IMR-90 (cell line): ENCODE measurements around the gene TMCO5A. TPM values are rescaled to one million over a fixed set of nuclear protein-coding genes. Genes with fewer than 3 reads are reported as not detected.

Experiments used
- ATAC-seq: fragments of 200-7000 bp; cut with Tn5 transposase; 2 replicates; pipeline ENCODE4 v1.9.1; 2020; ENCODE audit warnings: low read depth, mild to moderate bottlenecking, moderate library complexity
- BruUV-seq: library from RNA; stranded (reverse); fragments of 400-500 nt; replicated peaks from 2 replicates; lab custom pipeline; 2021; lab: Mats Ljungman, UMichigan
- CTCF ChIA-PET: fragments of 300-600 bp; formaldehyde crosslinking; extraction: SDS; loops from one replicate; lab custom pipeline; 2021; ENCODE audit warnings: antibody characterized with exemption; lab: Yijun Ruan, JAX
- POLR2A ChIA-PET: fragments of 300-600 bp; sonication (Branson Sonifier 250); formaldehyde crosslinking; loops from one replicate; lab custom pipeline; 2022; ENCODE audit warnings: antibody characterized with exemption; ENCODE audit not compliant: unreplicated experiment; lab: Charles Lee
- DNase-seq: peaks from one replicate; pipeline ENCODE4 v3.0.0; 2013
- H2AFZ ChIP-seq: replicated peaks from 2 replicates; pipeline ENCODE3; 2013; ENCODE audit warnings: low read length, mild to moderate bottlenecking; ENCODE audit not compliant: poor library complexity
- H2AK5ac ChIP-seq: 2 replicates; pipeline ENCODE4 v1.6.1; 2013; ENCODE audit warnings: low read depth, low read length, inconsistent platforms
- H2AK9ac ChIP-seq: replicated peaks from 2 replicates; pipeline ENCODE3; 2013; ENCODE audit warnings: mild to moderate bottlenecking, low read depth, low read length, moderate library complexity; ENCODE audit not compliant: poor library complexity
- H2BK120ac ChIP-seq: 2 replicates; pipeline ENCODE4 v1.6.1; 2013; ENCODE audit warnings: low read depth, low read length, inconsistent platforms
- H2BK15ac ChIP-seq: 3 replicates; pipeline ENCODE4 v1.6.1; 2013; ENCODE audit warnings: low read depth, low read length, inconsistent platforms
- H2BK20ac ChIP-seq: 2 replicates; pipeline ENCODE4 v1.6.1; 2013; ENCODE audit warnings: low read depth, mild to moderate bottlenecking, inconsistent platforms, low read length, moderate library complexity
- H2BK5ac ChIP-seq: 2 replicates; pipeline ENCODE4 v1.6.1; 2013; ENCODE audit warnings: mild to moderate bottlenecking, low read depth, low read length, inconsistent platforms; ENCODE audit not compliant: poor library complexity, severe bottlenecking
- H3K14ac ChIP-seq: replicated peaks from 2 replicates; pipeline ENCODE4 v1.6.1; 2013; ENCODE audit warnings: low read depth, low read length, inconsistent platforms
- H3K18ac ChIP-seq: 2 replicates; pipeline ENCODE4 v1.6.1; 2013; ENCODE audit warnings: low read depth, low read length, control low read depth
- H3K23ac ChIP-seq: 2 replicates; pipeline ENCODE4 v1.6.1; 2013; ENCODE audit warnings: low read depth, low read length, inconsistent platforms
- H3K27ac ChIP-seq: 2 replicates; pipeline ENCODE4 v1.5.1; 2013; ENCODE audit warnings: mild to moderate bottlenecking, control low read depth, low read length; ENCODE audit not compliant: insufficient read depth
- H3K27me3 ChIP-seq: 2 replicates; pipeline ENCODE4 v1.6.1; 2013; ENCODE audit warnings: low read length; ENCODE audit not compliant: control insufficient read depth, insufficient read depth
- H3K36me3 ChIP-seq: 2 replicates; pipeline ENCODE4 v1.6.1; 2013; ENCODE audit warnings: low read length, mixed read lengths; ENCODE audit not compliant: control insufficient read depth, insufficient read depth
- H3K4ac ChIP-seq: 2 replicates; pipeline ENCODE4 v1.6.1; 2013; ENCODE audit warnings: low read depth, low read length, inconsistent platforms
- H3K4me1 ChIP-seq: 2 replicates; pipeline ENCODE4 v1.6.1; 2013; ENCODE audit warnings: low read length, mixed read lengths; ENCODE audit not compliant: control insufficient read depth, insufficient read depth
- H3K4me2 ChIP-seq: 2 replicates; pipeline ENCODE4 v1.6.1; 2013; ENCODE audit warnings: low read depth, mild to moderate bottlenecking, control low read depth, low read length, moderate library complexity
- H3K4me3 ChIP-seq: 2 replicates; pipeline ENCODE4 v1.5.1; 2013; ENCODE audit warnings: low read depth, mild to moderate bottlenecking, control low read depth, low read length, moderate library complexity; ENCODE audit not compliant: insufficient read depth
- H3K56ac ChIP-seq: 2 replicates; pipeline ENCODE4 v1.6.1; 2013; ENCODE audit warnings: low read length, inconsistent platforms; ENCODE audit not compliant: insufficient read depth; ENCODE audit errors: extremely low read depth
- H3K79me1 ChIP-seq, 2 experiments: 2 replicates each; pipeline ENCODE4 v1.6.1; 2013; ENCODE audit warnings: low read length in 2 of 2, inconsistent platforms in 1 of 2, low read depth in 1 of 2
- H3K9ac ChIP-seq: 2 replicates; pipeline ENCODE4 v1.6.1; 2013; ENCODE audit warnings: low read depth, low read length, control low read depth
- H3K9me1 ChIP-seq: 2 replicates; pipeline ENCODE4 v1.6.1; 2013; ENCODE audit warnings: low read length, inconsistent platforms; ENCODE audit not compliant: insufficient read depth
- H3K9me3 ChIP-seq: 2 replicates; pipeline ENCODE4 v1.6.1; 2013; ENCODE audit warnings: low read length; ENCODE audit not compliant: control insufficient read depth, insufficient read depth
- H4K20me1 ChIP-seq: 2 replicates; pipeline ENCODE4 v1.6.1; 2013; ENCODE audit warnings: low read length, inconsistent platforms; ENCODE audit not compliant: insufficient read depth
- H4K5ac ChIP-seq: 2 replicates; pipeline ENCODE4 v1.6.1; 2013; ENCODE audit warnings: mild to moderate bottlenecking, low read depth, low read length, control low read depth
- H4K8ac ChIP-seq, 2 experiments: 2 replicates each; pipeline ENCODE4 v1.6.1; 2013; ENCODE audit warnings: low read depth in 2 of 2, low read length in 2 of 2, control low read depth in 1 of 2, inconsistent platforms in 1 of 2
- H4K91ac ChIP-seq: 2 replicates; pipeline ENCODE4 v1.6.1; 2013; ENCODE audit warnings: low read depth, low read length, inconsistent platforms; ENCODE audit not compliant: insufficient read depth
- MAFK ChIP-seq: IDR thresholded peaks from 2 replicates; pipeline ENCODE4 v1.6.1; 2012; ENCODE audit warnings: low read depth, low read length, improper control_type of control experiment
- WGBS, 2 experiments: methylation state at CpG; one replicate each; pipeline versions ENCODE4 v1.1.5 to v1.1.7; 2013; ENCODE audit warnings: missing lambda C conversion rate in 2 of 2; ENCODE audit not compliant: insufficient read length in 1 of 2; ENCODE audit errors: extremely low coverage in 2 of 2; 5-methylcytosine and 5-hydroxymethylcytosine counted together
- dilution Hi-C: fragments of 300-500 bp; cut with HindIII; formaldehyde crosslinking; loops from one replicate; pipeline ENCODE4 v1.14.3; 2018; ENCODE audit warnings: low sequenced_read_pairs; ENCODE audit not compliant: unreplicated experiment
- in situ Hi-C: fragments of 300-500 bp; cut with MboI; formaldehyde crosslinking; loops from 3 replicates; pipeline ENCODE4 v1.14.3; 2019; ENCODE audit warnings: low sequenced_read_pairs, inconsistent platforms, mixed read lengths
- intact Hi-C: fragments of 100-400 bp; cut with micrococcal nuclease; formaldehyde crosslinking; loops from 2 replicates; pipeline ENCODE4 v1.10.0; 2022
- polyA plus RNA-seq, 3 experiments: library from polyadenylated mRNA; depleted of rRNA; stranded (reverse); fragments of >200 nt; gene quantifications; 2 replicates each; pipeline ENCODE4 v1.2.3, GENCODE V29; 2012; ENCODE audit warnings: low replicate concordance in 1 of 3
- total RNA-seq: library from RNA; depleted of rRNA; stranded (reverse); fragments of >200 nt; gene quantifications from 2 replicates; pipeline ENCODE4 v1.2.3, GENCODE V29; 2012
- TF ChIP-seq, protein P1 (sequence below): fragments of 150-350 bp; IDR thresholded peaks from 2 replicates; pipeline ENCODE4 v1.6.1; 2017; ENCODE audit warnings: mild to moderate bottlenecking, antibody characterized with exemption, low read length, low read depth

Gene TMCO5A
- total and polyA plus RNA-seq, 2 of the 4 experiments (the other 2 are of a cell fraction), result not detected

DNA sequence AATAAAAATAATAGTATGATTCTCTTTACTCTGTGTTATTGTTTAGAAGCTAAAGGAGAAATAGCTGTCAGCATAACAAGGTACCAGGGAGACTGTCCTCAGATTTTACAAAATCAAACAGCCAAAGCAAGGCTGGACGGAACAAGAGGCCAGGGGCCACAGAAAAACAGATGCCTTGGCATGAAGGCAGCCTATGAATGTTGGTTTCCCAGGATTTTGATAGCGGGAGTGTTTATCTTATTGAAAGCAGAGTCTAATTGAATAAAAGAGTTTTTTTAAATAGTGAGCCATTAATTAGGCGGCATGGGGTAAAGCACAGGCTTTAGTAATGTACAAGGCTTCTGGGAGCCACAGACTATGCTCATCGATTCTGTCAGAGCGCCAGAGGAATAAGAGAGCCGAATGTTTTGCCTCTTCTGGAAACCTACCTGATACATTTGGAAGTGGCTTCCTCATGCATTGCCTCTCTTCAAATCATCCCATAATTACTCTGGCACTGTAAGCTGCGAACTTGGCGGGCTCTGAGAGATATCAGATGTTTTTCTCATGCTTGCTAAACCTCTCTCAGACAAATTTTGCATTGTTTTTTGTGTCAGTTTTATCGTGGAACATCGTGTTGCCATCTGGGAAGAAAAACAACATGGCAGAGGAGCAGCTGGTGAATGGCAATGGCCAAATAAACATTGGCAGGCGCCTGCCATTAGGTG lies 30.4 kb upstream of the TMCO5A start:
- no TSS peak for BruUV-seq
- ATAC-seq, result no peak
- intact Hi-C loops (no loop called here), in situ Hi-C loops (no loop called here), dilution Hi-C loops (no loop called here)
- no peak overlapping the region for H3K18ac ChIP-seq
- H2AK9ac ChIP-seq, result no peak overlapping the region
- H3K4me3 ChIP-seq, result no peak overlapping the region
- H4K5ac ChIP-seq, result no peak overlapping the region
- no peak overlapping the region for H2BK15ac ChIP-seq
- H4K91ac ChIP-seq, result no peak overlapping the region
- H2BK20ac ChIP-seq, result no peak overlapping the region; the same call in 1 of the 2 replicates
- no peak overlapping the region for H4K8ac ChIP-seq
- 0 out of 4 replicates have a peak, but pooled peaks cover 0 to 4% of the 10 kb centered on the region in 2 experiments for H3K79me1 ChIP-seq
- H3K4me1 ChIP-seq, result peaks cover 11% of the 10 kb centered on the region
- H2BK120ac ChIP-seq, result peak overlapping the region; percentile 35
- H2AFZ ChIP-seq, result no peak overlapping the region
- no peak overlapping the region for H3K14ac ChIP-seq
- no peak overlapping the region for H3K56ac ChIP-seq
- 0 out of 2 replicates have a peak overlapping the region, but pooled peaks have one; percentile 39 for H2AK5ac ChIP-seq
- H2BK5ac ChIP-seq, result no peak overlapping the region
- H4K20me1 ChIP-seq, result no peaks in the 10 kb centered on the region
- H3K27ac ChIP-seq, result no peak overlapping the region
- H3K27me3 ChIP-seq, result no peaks in the 10 kb centered on the region
- peaks cover 12% of the 10 kb centered on the region for H3K9me1 ChIP-seq
- H3K4me2 ChIP-seq, result no peak overlapping the region
- no peak for DNase-seq
- no peak overlapping the region for H3K23ac ChIP-seq
- no peak overlapping the region for H3K9ac ChIP-seq
- WGBS, 2 experiments, result 66% methylated on average over 5 of the region's 11 CpGs; no CpG with 5 or more reads in 1 of the 2 experiments
- no peaks in the 10 kb centered on the region for H3K36me3 ChIP-seq
- CTCF ChIA-PET, result no interaction called here
- H3K9me3 ChIP-seq, result no peaks in the 10 kb centered on the region
- H3K4ac ChIP-seq, result peak overlapping the region; percentile 22
- POLR2A ChIA-PET, result no interaction called here
- TF ChIP-seq MAFK, result no peak
- TF ChIP-seq, protein P1, sequence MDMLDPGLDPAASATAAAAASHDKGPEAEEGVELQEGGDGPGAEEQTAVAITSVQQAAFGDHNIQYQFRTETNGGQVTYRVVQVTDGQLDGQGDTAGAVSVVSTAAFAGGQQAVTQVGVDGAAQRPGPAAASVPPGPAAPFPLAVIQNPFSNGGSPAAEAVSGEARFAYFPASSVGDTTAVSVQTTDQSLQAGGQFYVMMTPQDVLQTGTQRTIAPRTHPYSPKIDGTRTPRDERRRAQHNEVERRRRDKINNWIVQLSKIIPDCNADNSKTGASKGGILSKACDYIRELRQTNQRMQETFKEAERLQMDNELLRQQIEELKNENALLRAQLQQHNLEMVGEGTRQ, result no peak
